GM21786 (cell line): Measurements from ENCODE around the gene CD177.
"Not testable (repeated sequence)": the region's sequence is repeated elsewhere in the genome, so short reads cannot be mapped to it uniquely, and the experiment has no call there.

Experiments used
- ATAC-seq: cut with Tn5 transposase; IDR thresholded peaks from one replicate; pipeline ENCODE4 v1.9.1; 2021; ENCODE audit not compliant: unreplicated experiment

The CD177 gene

GRCh38 chr19:43380008-43380407 lies 26.5 kb downstream of the CD177 start:
- no peak for ATAC-seq

DNA sequence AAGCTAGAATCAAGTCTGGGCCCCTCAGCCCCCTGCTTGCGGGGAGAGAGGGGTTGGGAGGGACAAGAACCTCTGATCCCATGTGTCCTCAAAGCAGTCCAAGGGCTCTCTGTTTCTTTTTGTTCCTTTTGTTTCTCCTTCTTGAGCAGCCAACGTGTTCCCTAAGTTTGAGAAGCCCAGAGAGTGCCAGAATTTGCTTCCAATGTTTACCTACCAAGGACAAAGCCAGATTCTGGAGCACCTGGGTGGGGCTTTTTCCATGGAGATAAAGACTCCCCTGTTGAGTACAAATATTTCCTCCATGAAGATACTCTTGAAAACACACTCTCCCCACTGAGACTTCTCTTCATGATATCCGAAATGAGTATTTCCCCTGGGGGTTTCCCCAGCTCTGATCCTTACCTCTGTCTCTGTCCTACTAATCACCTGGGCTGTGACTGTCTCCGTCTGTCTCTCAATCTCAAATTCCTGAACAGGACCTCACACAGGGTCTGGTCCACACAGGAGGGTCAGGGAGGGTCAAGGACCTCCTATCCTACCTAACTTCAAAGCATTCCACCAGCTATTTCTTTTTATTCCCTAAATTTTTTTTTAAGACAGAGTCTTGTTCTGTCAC lies 27.4 kb downstream of the CD177 start:
- ATAC-seq = no peak

GRCh38 chr19:43382586-43383216 lies 29.2 kb downstream of the CD177 start:
- not testable (repeated sequence) for ATAC-seq

- not testable (repeated sequence) for ATAC-seq
Observed at GRCh38 chr19:43383254-43383653, 29.8 kb downstream of the CD177 start.

DNA sequence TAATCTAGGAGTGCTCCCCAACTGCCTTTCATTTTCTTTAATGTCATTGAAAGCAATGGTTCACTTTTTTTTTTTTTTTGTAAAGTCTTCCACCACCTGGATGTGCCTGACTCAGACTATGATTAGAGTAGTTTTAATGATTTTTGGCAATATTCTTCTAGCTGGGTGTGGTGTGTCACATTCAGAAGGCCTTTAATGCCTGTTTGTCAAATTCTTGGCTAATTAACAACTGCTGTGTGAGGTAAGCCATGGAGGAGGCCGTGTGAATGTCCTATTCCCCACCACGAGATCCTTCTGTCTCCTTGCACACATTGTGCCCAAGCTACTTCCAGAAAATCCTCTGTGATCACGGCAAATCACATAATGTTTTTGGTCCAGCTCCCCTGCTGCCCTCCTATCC lies 30.3 kb downstream of the CD177 start:
- ATAC-seq = not testable (repeated sequence)

GRCh38 chr19:43390903-43391551 lies 37.5 kb downstream of the CD177 start:
- ATAC-seq = not testable (repeated sequence)

DNA sequence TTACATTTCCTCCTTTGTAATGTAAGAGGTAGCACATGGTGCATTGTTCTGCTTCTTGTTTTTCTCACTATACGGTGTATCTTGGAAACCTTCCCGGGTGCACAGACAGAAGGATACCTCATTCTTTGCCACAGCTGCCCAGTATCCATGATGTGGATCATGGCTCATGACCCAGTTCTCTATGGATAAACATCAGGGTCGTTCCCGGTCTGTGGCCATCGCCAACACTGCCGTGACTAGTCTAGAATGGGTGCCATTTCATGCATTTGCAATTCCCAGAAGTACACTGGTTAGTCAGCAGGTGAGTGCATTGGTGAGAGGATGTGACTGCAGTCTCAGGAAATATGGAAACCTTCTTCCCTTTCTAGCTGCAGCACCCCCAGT lies 38.1 kb downstream of the CD177 start:
- ATAC-seq = not testable (repeated sequence)

- not testable (repeated sequence) for ATAC-seq
Observed at GRCh38 chr19:43393501-43393900, 40.0 kb downstream of the CD177 start.

DNA sequence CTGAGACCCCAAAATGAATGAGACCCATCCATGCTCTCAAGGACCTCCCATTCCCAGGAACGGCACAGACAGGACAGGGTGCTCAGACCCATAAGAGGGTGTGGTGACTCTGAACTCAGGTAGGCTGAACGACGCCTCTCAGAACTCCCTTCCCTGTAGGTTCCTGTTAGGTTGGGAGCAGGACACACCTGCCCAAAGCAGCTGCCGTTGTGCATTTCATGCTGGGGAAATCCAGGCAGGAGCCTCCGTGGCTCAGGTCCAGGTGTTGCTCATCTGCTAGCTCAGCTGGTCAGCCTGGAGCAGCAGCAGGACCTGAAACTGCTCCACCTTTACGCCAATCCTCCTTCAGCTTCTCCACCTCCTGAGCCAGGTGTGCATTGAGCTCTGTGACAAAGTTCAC lies 42.1 kb downstream of the CD177 start:
- no peak for ATAC-seq

- no peak for ATAC-seq
Observed at GRCh38 chr19:43406297-43406696, 52.8 kb downstream of the CD177 start.

GRCh38 chr19:43407416-43408005 lies 54.0 kb downstream of the CD177 start:
- no peak for ATAC-seq

- no peak for ATAC-seq
Observed at GRCh38 chr19:43408043-43408442, 54.6 kb downstream of the CD177 start.

DNA sequence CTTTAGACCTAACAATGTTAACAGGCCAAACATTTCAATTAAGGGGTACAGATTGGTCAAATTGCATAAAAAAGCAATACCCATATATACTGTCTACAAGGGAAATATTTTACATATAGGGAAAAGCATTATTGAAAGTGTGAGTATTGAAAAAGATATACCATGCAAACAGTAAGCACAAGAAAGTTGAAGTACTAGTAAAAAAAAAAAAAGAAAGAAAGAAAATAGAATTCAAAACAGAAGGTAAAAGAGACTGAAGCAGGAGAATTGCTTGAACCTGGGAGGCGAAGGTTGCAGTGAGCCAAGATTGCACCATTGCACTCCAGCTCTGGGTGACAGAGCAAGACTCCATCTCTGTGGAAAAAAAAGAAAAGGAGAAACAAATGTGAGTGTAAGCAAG lies 55.9 kb downstream of the CD177 start:
- ATAC-seq = no peak

GRCh38 chr19:43412441-43412840 lies 59.0 kb downstream of the CD177 start:
- ATAC-seq = no peak
